IMR-90 (cell line): ENCODE data around the gene CNTN5. TPM values are rescaled to one million over a fixed set of nuclear protein-coding genes. Genes with fewer than 3 reads are reported as not detected.

Experiments used
- ATAC-seq: fragments of 200-7000 bp; cut with Tn5 transposase; 2 replicates; pipeline ENCODE4 v1.9.1; 2020; ENCODE audit warnings: low read depth, mild to moderate bottlenecking, moderate library complexity
- BruUV-seq: library from RNA; stranded (reverse); fragments of 400-500 nt; replicated peaks from 2 replicates; lab custom pipeline; 2021; lab: Mats Ljungman, UMichigan
- CTCF ChIA-PET: fragments of 300-600 bp; formaldehyde crosslinking; extraction: SDS; loops from one replicate; lab custom pipeline; 2021; ENCODE audit warnings: antibody characterized with exemption; lab: Yijun Ruan, JAX
- POLR2A ChIA-PET: fragments of 300-600 bp; sonication (Branson Sonifier 250); formaldehyde crosslinking; loops from one replicate; lab custom pipeline; 2022; ENCODE audit warnings: antibody characterized with exemption; ENCODE audit not compliant: unreplicated experiment; lab: Charles Lee
- DNase-seq: peaks from one replicate; pipeline ENCODE4 v3.0.0; 2013
- H2AFZ ChIP-seq: replicated peaks from 2 replicates; pipeline ENCODE3; 2013; ENCODE audit warnings: low read length, mild to moderate bottlenecking; ENCODE audit not compliant: poor library complexity
- H2AK5ac ChIP-seq: 2 replicates; pipeline ENCODE4 v1.6.1; 2013; ENCODE audit warnings: low read depth, low read length, inconsistent platforms
- H2AK9ac ChIP-seq: replicated peaks from 2 replicates; pipeline ENCODE3; 2013; ENCODE audit warnings: mild to moderate bottlenecking, low read depth, low read length, moderate library complexity; ENCODE audit not compliant: poor library complexity
- H2BK120ac ChIP-seq: 2 replicates; pipeline ENCODE4 v1.6.1; 2013; ENCODE audit warnings: low read depth, low read length, inconsistent platforms
- H2BK15ac ChIP-seq: 3 replicates; pipeline ENCODE4 v1.6.1; 2013; ENCODE audit warnings: low read depth, low read length, inconsistent platforms
- H2BK20ac ChIP-seq: 2 replicates; pipeline ENCODE4 v1.6.1; 2013; ENCODE audit warnings: low read depth, mild to moderate bottlenecking, inconsistent platforms, low read length, moderate library complexity
- H2BK5ac ChIP-seq: 2 replicates; pipeline ENCODE4 v1.6.1; 2013; ENCODE audit warnings: mild to moderate bottlenecking, low read depth, low read length, inconsistent platforms; ENCODE audit not compliant: poor library complexity, severe bottlenecking
- H3K14ac ChIP-seq: replicated peaks from 2 replicates; pipeline ENCODE4 v1.6.1; 2013; ENCODE audit warnings: low read depth, low read length, inconsistent platforms
- H3K18ac ChIP-seq: 2 replicates; pipeline ENCODE4 v1.6.1; 2013; ENCODE audit warnings: low read depth, low read length, control low read depth
- H3K23ac ChIP-seq: 2 replicates; pipeline ENCODE4 v1.6.1; 2013; ENCODE audit warnings: low read depth, low read length, inconsistent platforms
- H3K27ac ChIP-seq: 2 replicates; pipeline ENCODE4 v1.5.1; 2013; ENCODE audit warnings: mild to moderate bottlenecking, control low read depth, low read length; ENCODE audit not compliant: insufficient read depth
- H3K27me3 ChIP-seq: 2 replicates; pipeline ENCODE4 v1.6.1; 2013; ENCODE audit warnings: low read length; ENCODE audit not compliant: control insufficient read depth, insufficient read depth
- H3K36me3 ChIP-seq: 2 replicates; pipeline ENCODE4 v1.6.1; 2013; ENCODE audit warnings: low read length, mixed read lengths; ENCODE audit not compliant: control insufficient read depth, insufficient read depth
- H3K4ac ChIP-seq: 2 replicates; pipeline ENCODE4 v1.6.1; 2013; ENCODE audit warnings: low read depth, low read length, inconsistent platforms
- H3K4me1 ChIP-seq: 2 replicates; pipeline ENCODE4 v1.6.1; 2013; ENCODE audit warnings: low read length, mixed read lengths; ENCODE audit not compliant: control insufficient read depth, insufficient read depth
- H3K4me2 ChIP-seq: 2 replicates; pipeline ENCODE4 v1.6.1; 2013; ENCODE audit warnings: low read depth, mild to moderate bottlenecking, control low read depth, low read length, moderate library complexity
- H3K4me3 ChIP-seq: 2 replicates; pipeline ENCODE4 v1.5.1; 2013; ENCODE audit warnings: low read depth, mild to moderate bottlenecking, control low read depth, low read length, moderate library complexity; ENCODE audit not compliant: insufficient read depth
- H3K56ac ChIP-seq: 2 replicates; pipeline ENCODE4 v1.6.1; 2013; ENCODE audit warnings: low read length, inconsistent platforms; ENCODE audit not compliant: insufficient read depth; ENCODE audit errors: extremely low read depth
- H3K79me1 ChIP-seq, 2 experiments: 2 replicates each; pipeline ENCODE4 v1.6.1; 2013; ENCODE audit warnings: low read length in 2 of 2, inconsistent platforms in 1 of 2, low read depth in 1 of 2
- H3K9ac ChIP-seq: 2 replicates; pipeline ENCODE4 v1.6.1; 2013; ENCODE audit warnings: low read depth, low read length, control low read depth
- H3K9me1 ChIP-seq: 2 replicates; pipeline ENCODE4 v1.6.1; 2013; ENCODE audit warnings: low read length, inconsistent platforms; ENCODE audit not compliant: insufficient read depth
- H3K9me3 ChIP-seq: 2 replicates; pipeline ENCODE4 v1.6.1; 2013; ENCODE audit warnings: low read length; ENCODE audit not compliant: control insufficient read depth, insufficient read depth
- H4K20me1 ChIP-seq: 2 replicates; pipeline ENCODE4 v1.6.1; 2013; ENCODE audit warnings: low read length, inconsistent platforms; ENCODE audit not compliant: insufficient read depth
- H4K5ac ChIP-seq: 2 replicates; pipeline ENCODE4 v1.6.1; 2013; ENCODE audit warnings: mild to moderate bottlenecking, low read depth, low read length, control low read depth
- H4K8ac ChIP-seq, 2 experiments: 2 replicates each; pipeline ENCODE4 v1.6.1; 2013; ENCODE audit warnings: low read depth in 2 of 2, low read length in 2 of 2, control low read depth in 1 of 2, inconsistent platforms in 1 of 2
- H4K91ac ChIP-seq: 2 replicates; pipeline ENCODE4 v1.6.1; 2013; ENCODE audit warnings: low read depth, low read length, inconsistent platforms; ENCODE audit not compliant: insufficient read depth
- BHLHE40 ChIP-seq: fragments of 150-350 bp; IDR thresholded peaks from 2 replicates; pipeline ENCODE4 v1.6.1; 2016; ENCODE audit warnings: mild to moderate bottlenecking, low read depth, low read length
- CHD1 ChIP-seq: IDR thresholded peaks from 2 replicates; pipeline ENCODE4 v1.6.1; 2012; ENCODE audit warnings: low read depth, low read length, improper control_type of control experiment
- MAFK ChIP-seq: IDR thresholded peaks from 2 replicates; pipeline ENCODE4 v1.6.1; 2012; ENCODE audit warnings: low read depth, low read length, improper control_type of control experiment
- MXI1 ChIP-seq: IDR thresholded peaks from 2 replicates; pipeline ENCODE4 v1.6.1; 2012; ENCODE audit warnings: low read depth, mild to moderate bottlenecking, low read length, moderate library complexity, borderline replicate concordance
- NFE2L2 ChIP-seq: fragments of 150-350 bp; IDR thresholded peaks from 2 replicates; pipeline ENCODE4 v1.6.1; 2016; ENCODE audit warnings: low read depth, mild to moderate bottlenecking, low read length
- POLR2A ChIP-seq: IDR thresholded peaks from 2 replicates; pipeline ENCODE4 v1.6.1; 2012; ENCODE audit warnings: mild to moderate bottlenecking, low read depth, low read length
- RAD21 ChIP-seq: IDR thresholded peaks from 2 replicates; pipeline ENCODE4 v1.6.1; 2012; ENCODE audit warnings: low read length, improper control_type of control experiment
- RCOR1 ChIP-seq: IDR thresholded peaks from 2 replicates; pipeline ENCODE4 v1.6.1; 2012; ENCODE audit warnings: mild to moderate bottlenecking, low read length, improper control_type of control experiment; ENCODE audit not compliant: insufficient replicate concordance
- SMC3 ChIP-seq: fragments of 150-350 bp; IDR thresholded peaks from 2 replicates; pipeline ENCODE4 v1.6.1; 2016; ENCODE audit warnings: low read depth, mild to moderate bottlenecking, antibody characterized with exemption, low read length, moderate library complexity
- WGBS, 2 experiments: methylation state at CpG; one replicate each; pipeline versions ENCODE4 v1.1.5 to v1.1.7; 2013; ENCODE audit warnings: missing lambda C conversion rate in 2 of 2; ENCODE audit not compliant: insufficient read length in 1 of 2; ENCODE audit errors: extremely low coverage in 2 of 2; 5-methylcytosine and 5-hydroxymethylcytosine counted together
- dilution Hi-C: fragments of 300-500 bp; cut with HindIII; formaldehyde crosslinking; loops from one replicate; pipeline ENCODE4 v1.14.3; 2018; ENCODE audit warnings: low sequenced_read_pairs; ENCODE audit not compliant: unreplicated experiment
- in situ Hi-C: fragments of 300-500 bp; cut with MboI; formaldehyde crosslinking; loops from 3 replicates; pipeline ENCODE4 v1.14.3; 2019; ENCODE audit warnings: low sequenced_read_pairs, inconsistent platforms, mixed read lengths
- intact Hi-C: fragments of 100-400 bp; cut with micrococcal nuclease; formaldehyde crosslinking; loops from 2 replicates; pipeline ENCODE4 v1.10.0; 2022
- polyA plus RNA-seq, 3 experiments: library from polyadenylated mRNA; depleted of rRNA; stranded (reverse); fragments of >200 nt; gene quantifications; 2 replicates each; pipeline ENCODE4 v1.2.3, GENCODE V29; 2012; ENCODE audit warnings: low replicate concordance in 1 of 3
- total RNA-seq: library from RNA; depleted of rRNA; stranded (reverse); fragments of >200 nt; gene quantifications from 2 replicates; pipeline ENCODE4 v1.2.3, GENCODE V29; 2012
- TF ChIP-seq, protein P1 (sequence below): fragments of 150-350 bp; IDR thresholded peaks from 2 replicates; pipeline ENCODE4 v1.6.1; 2017; ENCODE audit warnings: mild to moderate bottlenecking, antibody characterized with exemption, low read length, low read depth
- TF ChIP-seq, protein P2 (sequence below): fragments of 150-350 bp; IDR thresholded peaks from 2 replicates; pipeline ENCODE4 v1.6.1; 2016; ENCODE audit warnings: low read depth, mild to moderate bottlenecking, low read length, moderate library complexity, borderline replicate concordance

Gene CNTN5
- total and polyA plus RNA-seq, 2 of the 4 experiments (the other 2 are of a cell fraction), result not detected

GRCh38 chr11:99080154-99080553 lies 59.4 kb downstream of the CNTN5 start:
- no peak overlapping the region for H4K8ac ChIP-seq
- no peak overlapping the region for H3K27ac ChIP-seq
- no peak for ATAC-seq
- no peak overlapping the region for H2AK5ac ChIP-seq
- H2BK120ac ChIP-seq, result no peak overlapping the region
- H3K9ac ChIP-seq, result no peak overlapping the region
- H3K4me3 ChIP-seq, result no peak overlapping the region
- no TSS peak for BruUV-seq
- H3K18ac ChIP-seq, result no peak overlapping the region
- CTCF ChIA-PET, result no interaction called here
- no peak overlapping the region for H2BK15ac ChIP-seq
- H3K56ac ChIP-seq, result no peak overlapping the region
- H3K14ac ChIP-seq, result no peak overlapping the region
- no peak overlapping the region for H2AK9ac ChIP-seq
- no peaks in the 10 kb centered on the region for H3K4me1 ChIP-seq
- no peak for DNase-seq
- no peak overlapping the region for H2BK20ac ChIP-seq
- no peak overlapping the region for H4K5ac ChIP-seq
- intact Hi-C loops, result no loop called here
- no peak overlapping the region for H3K4me2 ChIP-seq
- dilution Hi-C loops, result no loop called here
- H4K91ac ChIP-seq, result no peak overlapping the region
- no peaks in the 10 kb centered on the region for H3K79me1 ChIP-seq
- no peaks in the 10 kb centered on the region for H3K36me3 ChIP-seq
- in situ Hi-C loops, result no loop called here
- H4K20me1 ChIP-seq, result no peaks in the 10 kb centered on the region
- no peak overlapping the region for H3K4ac ChIP-seq
- H3K9me1 ChIP-seq, result no peaks in the 10 kb centered on the region
- H2BK5ac ChIP-seq, result no peak overlapping the region
- no peak overlapping the region for H2AFZ ChIP-seq
- H3K23ac ChIP-seq, result no peak overlapping the region
- WGBS, 2 experiments, result 60% methylated on average over 1 of the region's 5 CpGs; no CpG with 5 or more reads in 1 of the 2 experiments
- H3K9me3 ChIP-seq, result no peaks in the 10 kb centered on the region; the same call in 1 of the 2 replicates
- H3K27me3 ChIP-seq, result no peaks in the 10 kb centered on the region
- POLR2A ChIA-PET, result no interaction called here
- TF ChIP-seq CHD1 (no peak), POLR2A (no peak), BHLHE40 (no peak), SMC3 (no peak), MAFK (no peak), RCOR1 (no peak), RAD21 (no peak), NFE2L2 (no peak), MXI1 (no peak)
- TF ChIP-seq, protein P1, sequence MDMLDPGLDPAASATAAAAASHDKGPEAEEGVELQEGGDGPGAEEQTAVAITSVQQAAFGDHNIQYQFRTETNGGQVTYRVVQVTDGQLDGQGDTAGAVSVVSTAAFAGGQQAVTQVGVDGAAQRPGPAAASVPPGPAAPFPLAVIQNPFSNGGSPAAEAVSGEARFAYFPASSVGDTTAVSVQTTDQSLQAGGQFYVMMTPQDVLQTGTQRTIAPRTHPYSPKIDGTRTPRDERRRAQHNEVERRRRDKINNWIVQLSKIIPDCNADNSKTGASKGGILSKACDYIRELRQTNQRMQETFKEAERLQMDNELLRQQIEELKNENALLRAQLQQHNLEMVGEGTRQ, result no peak
- TF ChIP-seq, protein P2, sequence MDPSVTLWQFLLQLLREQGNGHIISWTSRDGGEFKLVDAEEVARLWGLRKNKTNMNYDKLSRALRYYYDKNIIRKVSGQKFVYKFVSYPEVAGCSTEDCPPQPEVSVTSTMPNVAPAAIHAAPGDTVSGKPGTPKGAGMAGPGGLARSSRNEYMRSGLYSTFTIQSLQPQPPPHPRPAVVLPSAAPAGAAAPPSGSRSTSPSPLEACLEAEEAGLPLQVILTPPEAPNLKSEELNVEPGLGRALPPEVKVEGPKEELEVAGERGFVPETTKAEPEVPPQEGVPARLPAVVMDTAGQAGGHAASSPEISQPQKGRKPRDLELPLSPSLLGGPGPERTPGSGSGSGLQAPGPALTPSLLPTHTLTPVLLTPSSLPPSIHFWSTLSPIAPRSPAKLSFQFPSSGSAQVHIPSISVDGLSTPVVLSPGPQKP, result no peak
